Brain microvascular endothelial cell (primary cell): ENCODE results near the gene ASXL3.

ENCODE experiments used
- DNase-seq: peaks from one replicate; pipeline ENCODE4 v3.0.0-alpha.2; 2020
- H3K27ac ChIP-seq: fragments of 250-450 bp; sonication (Bioruptor Pico); 2 replicates; pipeline ENCODE4 v1.5.1; 2020; ENCODE audit warnings: mild to moderate bottlenecking, moderate library complexity
- H3K27me3 ChIP-seq: fragments of 250-450 bp; sonication (Bioruptor Pico); replicated peaks from 2 replicates; pipeline ENCODE4 v1.5.1; 2020; ENCODE audit warnings: mild to moderate bottlenecking
- H3K36me3 ChIP-seq: fragments of 250-450 bp; sonication (Bioruptor Pico); replicated peaks from 2 replicates; pipeline ENCODE4 v1.5.1; 2020; ENCODE audit warnings: mild to moderate bottlenecking
- H3K4me3 ChIP-seq: 2 replicates; pipeline ENCODE4 v1.5.1; 2011; ENCODE audit warnings: low read depth, mild to moderate bottlenecking, control low read depth, low read length, moderate library complexity
- in situ Hi-C: cut with HindIII; loops from 2 replicates; pipeline ENCODE4 v1.10.0; 2017; ENCODE audit warnings: low sequenced_read_pairs, low pct_ligation_motif_present
- TF ChIP-seq, protein P1 (sequence below): IDR thresholded peaks from 2 replicates; pipeline ENCODE4 v1.5.1; 2011; ENCODE audit warnings: low read depth, mild to moderate bottlenecking, moderate library complexity, low read length, control low read depth, inconsistent platforms; ENCODE audit errors: missing control alignments

ASXL3 gene

DNA sequence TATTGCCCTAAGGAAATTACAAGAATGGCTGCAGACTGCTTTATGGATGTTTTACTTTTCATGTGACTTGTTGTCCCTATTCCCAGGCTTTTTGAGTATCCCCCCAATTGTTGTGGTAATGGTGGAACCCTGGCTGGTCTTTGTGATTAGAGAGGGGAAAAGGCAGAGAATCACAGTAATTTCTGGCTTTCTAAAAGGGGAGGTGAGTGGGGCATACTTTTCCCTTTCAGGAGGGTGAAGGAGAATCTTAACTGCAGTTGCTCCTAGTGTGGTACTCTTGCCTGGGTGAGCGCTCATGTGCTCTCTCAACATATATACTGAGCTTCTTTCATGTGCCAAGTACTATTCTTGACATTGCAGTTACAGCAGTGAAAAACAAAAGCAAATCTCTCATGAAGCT lies 69.3 kb downstream of the ASXL3 start:
- no peak for DNase-seq
- TF ChIP-seq, protein P1, sequence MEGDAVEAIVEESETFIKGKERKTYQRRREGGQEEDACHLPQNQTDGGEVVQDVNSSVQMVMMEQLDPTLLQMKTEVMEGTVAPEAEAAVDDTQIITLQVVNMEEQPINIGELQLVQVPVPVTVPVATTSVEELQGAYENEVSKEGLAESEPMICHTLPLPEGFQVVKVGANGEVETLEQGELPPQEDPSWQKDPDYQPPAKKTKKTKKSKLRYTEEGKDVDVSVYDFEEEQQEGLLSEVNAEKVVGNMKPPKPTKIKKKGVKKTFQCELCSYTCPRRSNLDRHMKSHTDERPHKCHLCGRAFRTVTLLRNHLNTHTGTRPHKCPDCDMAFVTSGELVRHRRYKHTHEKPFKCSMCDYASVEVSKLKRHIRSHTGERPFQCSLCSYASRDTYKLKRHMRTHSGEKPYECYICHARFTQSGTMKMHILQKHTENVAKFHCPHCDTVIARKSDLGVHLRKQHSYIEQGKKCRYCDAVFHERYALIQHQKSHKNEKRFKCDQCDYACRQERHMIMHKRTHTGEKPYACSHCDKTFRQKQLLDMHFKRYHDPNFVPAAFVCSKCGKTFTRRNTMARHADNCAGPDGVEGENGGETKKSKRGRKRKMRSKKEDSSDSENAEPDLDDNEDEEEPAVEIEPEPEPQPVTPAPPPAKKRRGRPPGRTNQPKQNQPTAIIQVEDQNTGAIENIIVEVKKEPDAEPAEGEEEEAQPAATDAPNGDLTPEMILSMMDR: no peak
- no peaks in the 10 kb centered on the region for H3K27me3 ChIP-seq
- H3K36me3 ChIP-seq: no peaks in the 10 kb centered on the region
- in situ Hi-C loops: no loop called here
- no peak overlapping the region for H3K4me3 ChIP-seq
- H3K27ac ChIP-seq: no peak overlapping the region

DNA sequence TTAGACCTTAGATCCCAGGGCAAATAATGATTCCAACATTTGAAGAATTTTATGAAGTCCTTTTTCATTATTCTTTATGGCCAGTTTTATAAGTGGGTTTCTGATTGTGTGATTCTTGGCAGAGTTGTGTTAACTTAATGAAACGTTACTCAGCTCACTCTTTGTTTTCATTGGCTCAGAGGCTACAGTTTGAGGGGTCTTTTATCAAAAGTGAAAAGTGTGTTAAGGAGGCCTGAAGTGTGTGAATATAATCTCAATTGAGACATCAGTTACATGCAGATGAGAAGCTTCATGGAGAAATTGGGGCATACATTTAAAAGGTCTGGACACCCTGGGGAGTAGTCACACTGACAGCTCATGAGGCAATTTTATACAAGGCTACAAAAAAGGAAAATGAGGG lies 74.6 kb downstream of the ASXL3 start:
- TF ChIP-seq, protein P1: no peak
- DNase-seq: no peak
- in situ Hi-C loops: no loop called here
- no peak overlapping the region for H3K4me3 ChIP-seq
- no peak overlapping the region for H3K27ac ChIP-seq
- H3K36me3 ChIP-seq: no peaks in the 10 kb centered on the region
- no peaks in the 10 kb centered on the region for H3K27me3 ChIP-seq

DNA sequence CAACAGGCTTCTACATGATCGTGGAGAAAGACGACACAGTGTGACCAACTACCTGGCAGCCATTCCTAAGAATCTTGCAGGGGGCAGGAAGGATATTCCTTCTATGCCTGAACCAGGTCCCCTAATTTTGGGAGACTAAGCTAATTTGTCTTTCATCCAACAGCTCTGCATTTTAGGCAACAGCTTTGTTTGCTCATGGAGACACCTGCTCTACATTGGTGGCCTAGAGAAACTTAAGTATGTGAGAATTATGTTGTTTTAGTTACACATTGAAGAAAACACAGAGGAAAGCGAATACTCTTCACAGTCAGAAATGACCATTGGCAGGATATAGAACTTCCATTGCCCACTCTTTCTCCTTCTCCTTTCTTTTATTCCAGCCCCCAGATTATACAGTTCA lies 75.2 kb downstream of the ASXL3 start:
- Histone ChIP-seq H3K4me3 (no peak overlapping the region), H3K27me3 (no peaks in the 10 kb centered on the region), H3K36me3 (no peaks in the 10 kb centered on the region), H3K27ac (no peak overlapping the region)
- no peak for DNase-seq
- TF ChIP-seq, protein P1: no peak
- in situ Hi-C loops: no loop called here

DNA sequence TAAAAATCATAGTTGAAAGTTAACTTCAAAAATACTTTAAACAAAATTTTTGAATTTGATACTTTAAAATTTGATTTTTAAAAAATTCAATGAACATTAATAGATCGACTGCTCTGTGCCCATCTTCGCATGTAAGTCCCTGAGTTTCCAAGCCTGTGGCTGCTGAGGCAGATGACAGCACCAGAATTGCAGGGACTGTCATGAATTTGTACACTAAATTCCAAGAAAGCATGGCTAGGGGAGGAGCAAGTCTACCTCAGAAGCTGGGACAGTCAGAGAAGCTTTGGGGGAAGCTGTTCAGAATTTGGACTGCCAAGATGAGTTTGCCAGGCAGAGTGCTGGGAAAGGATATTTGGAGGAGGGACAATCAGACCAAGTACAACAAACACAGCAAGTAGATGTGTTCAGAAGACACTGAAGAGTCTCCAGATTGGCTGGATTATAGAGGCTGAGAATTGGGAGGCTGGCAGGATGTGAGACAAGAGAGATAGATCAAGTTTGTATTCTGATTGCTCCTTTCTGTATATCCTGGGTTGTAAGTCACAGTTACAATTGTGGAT lies 79.0 kb downstream of the ASXL3 start:
- H3K27me3 ChIP-seq: no peaks in the 10 kb centered on the region
- no peak for DNase-seq
- TF ChIP-seq, protein P1: no peak
- no peak overlapping the region for H3K4me3 ChIP-seq
- in situ Hi-C loops: no loop called here
- H3K27ac ChIP-seq: no peak overlapping the region
- H3K36me3 ChIP-seq: no peaks in the 10 kb centered on the region

DNA sequence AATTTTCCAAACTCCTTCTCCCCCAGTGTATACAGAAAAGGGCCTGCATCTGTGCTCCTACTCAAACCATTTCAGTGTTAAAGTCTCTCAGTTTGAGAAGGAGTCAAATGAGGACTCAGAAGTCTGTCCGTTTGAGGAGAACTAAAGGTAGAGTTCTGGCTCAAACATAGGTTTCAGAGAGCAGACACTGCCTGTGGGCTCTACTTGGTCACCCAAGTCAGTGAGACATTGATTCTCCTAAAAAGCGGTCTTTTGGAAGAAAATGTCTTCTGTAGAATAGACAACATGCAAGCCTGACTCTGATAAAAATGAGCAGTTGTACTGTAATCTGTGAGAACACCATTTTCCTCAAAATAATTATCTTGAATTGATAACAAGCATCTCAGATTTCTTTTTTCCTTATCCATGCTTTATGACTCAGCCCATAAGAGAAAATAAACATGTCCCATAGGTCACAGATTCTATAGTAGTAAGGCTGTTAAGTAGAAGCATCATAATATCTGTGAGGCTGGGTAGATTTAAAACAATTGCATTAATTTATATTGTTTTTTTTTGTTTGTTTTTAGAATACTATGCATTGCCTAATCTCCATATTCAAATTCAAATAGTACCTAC lies 82.8 kb downstream of the ASXL3 start:
- Histone ChIP-seq H3K27me3 (no peaks in the 10 kb centered on the region), H3K27ac (no peak overlapping the region), H3K4me3 (no peak overlapping the region), H3K36me3 (no peaks in the 10 kb centered on the region)
- TF ChIP-seq, protein P1: no peak
- DNase-seq: no peak
- in situ Hi-C loops: no loop called here
